Mammary epithelial cell (primary cell): ENCODE measurements around the gene SMIM22.

ENCODE experiments used
- CTCF ChIP-seq, 2 donors: IDR thresholded peaks in 1 of 2; conservative IDR thresholded peaks in 1 of 2; 2 replicates each; pipeline ENCODE4 v1.5.1; 2011 to 2012; ENCODE audit warnings: inconsistent platforms in 2 of 2, low read length in 2 of 2, mild to moderate bottlenecking in 2 of 2, control low read depth in 1 of 2, low read depth in 1 of 2; ENCODE audit not compliant: insufficient read depth in 1 of 2; ENCODE audit errors: extremely low read depth in 1 of 2
- EZH2 ChIP-seq: IDR thresholded peaks from 2 replicates; pipeline ENCODE4 v1.6.1; 2012; ENCODE audit warnings: low read length, inconsistent platforms, borderline replicate concordance

GRCh38 chr16:4747906-4748681 lies 47.1 kb upstream of the SMIM22 start:
- TF ChIP-seq CTCF (conservative IDR thresholded peaks at IDR 0.05 in 1 of 2, IDR thresholded peaks at IDR 0.05 in 1 of 2; ENCODE audit: extremely low read depth in 1 of 2, insufficient read depth in 1 of 2, low read depth in 1 of 2, low read length in 2 of 2) (no peak), EZH2 (no peak)
